Mesendoderm (in vitro differentiated cells): ENCODE data around the gene OPN4.

ENCODE experiments used
- DNase-seq: peaks from one replicate; pipeline ENCODE4 v3.0.0; 2013
- H2AK5ac ChIP-seq: 2 replicates; pipeline ENCODE4 v1.6.1; 2013; ENCODE audit warnings: low read length, inconsistent platforms
- H2BK120ac ChIP-seq: 2 replicates; pipeline ENCODE4 v1.6.1; 2013; ENCODE audit warnings: low read depth, mild to moderate bottlenecking, low read length, moderate library complexity, mixed read lengths
- H2BK15ac ChIP-seq: replicated peaks from 2 replicates; pipeline ENCODE4 v1.6.1; 2013; ENCODE audit warnings: low read depth, mild to moderate bottlenecking, moderate library complexity
- H2BK5ac ChIP-seq: 2 replicates; pipeline ENCODE4 v1.6.1; 2013; ENCODE audit warnings: low read length, inconsistent platforms
- H3K18ac ChIP-seq: 2 replicates; pipeline ENCODE4 v1.6.1; 2013; ENCODE audit warnings: mild to moderate bottlenecking, low read length, mixed read lengths
- H3K23ac ChIP-seq: one replicate; pipeline ENCODE4 v1.6.1; 2013; ENCODE audit warnings: low read length
- H3K27ac ChIP-seq: 2 replicates; pipeline ENCODE4 v1.5.1; 2013; ENCODE audit warnings: low read depth, mild to moderate bottlenecking, inconsistent platforms, low read length, moderate library complexity
- H3K27me3 ChIP-seq: 2 replicates; pipeline ENCODE4 v1.6.1; 2013; ENCODE audit warnings: low read length, control low read depth, mild to moderate bottlenecking, inconsistent platforms; ENCODE audit not compliant: insufficient read depth, poor library complexity
- H3K36me3 ChIP-seq: 2 replicates; pipeline ENCODE4 v1.6.1; 2013; ENCODE audit warnings: low read length, inconsistent platforms; ENCODE audit not compliant: control insufficient read depth, insufficient read depth
- H3K4ac ChIP-seq: one replicate; pipeline ENCODE4 v1.6.1; 2013; ENCODE audit warnings: low read depth, mild to moderate bottlenecking, low read length, moderate library complexity
- H3K4me1 ChIP-seq: 2 replicates; pipeline ENCODE4 v1.6.1; 2013; ENCODE audit warnings: low read depth, low read length, inconsistent platforms; ENCODE audit not compliant: control insufficient read depth
- H3K4me2 ChIP-seq: 2 replicates; pipeline ENCODE4 v1.6.1; 2013; ENCODE audit warnings: low read length
- H3K4me3 ChIP-seq: 2 replicates; pipeline ENCODE4 v1.5.1; 2013; ENCODE audit warnings: mild to moderate bottlenecking, low read length
- H3K56ac ChIP-seq: one replicate; pipeline ENCODE4 v1.6.1; 2013; ENCODE audit warnings: low read length
- H3K79me1 ChIP-seq: 2 replicates; pipeline ENCODE4 v1.6.1; 2013; ENCODE audit warnings: low read length, inconsistent platforms
- H3K79me2 ChIP-seq: 2 replicates; pipeline ENCODE4 v1.6.1; 2013; ENCODE audit warnings: mild to moderate bottlenecking, low read length; ENCODE audit not compliant: control insufficient read depth, insufficient read depth
- H3K9ac ChIP-seq: 2 replicates; pipeline ENCODE4 v1.6.1; 2013; ENCODE audit warnings: low read length, inconsistent platforms
- H4K5ac ChIP-seq: one replicate; pipeline ENCODE4 v1.6.1; 2013; ENCODE audit warnings: low read length
- H4K8ac ChIP-seq: one replicate; pipeline ENCODE4 v1.6.1; 2013; ENCODE audit warnings: low read depth, mild to moderate bottlenecking, control low read depth, low read length, moderate library complexity
- WGBS: extraction: QIAGEN DNeasy Blood & Tissue Kit; methylation state at CpG from one replicate; pipeline ENCODE4 v1.1.7; 2013; ENCODE audit warnings: low lambda C conversion rate, missing lambda C conversion rate; ENCODE audit not compliant: insufficient coverage; ENCODE audit errors: extremely low coverage; 5-methylcytosine and 5-hydroxymethylcytosine counted together

OPN4 gene

GRCh38 chr10:86712317-86712707 lies 58.0 kb downstream of the OPN4 start:
- Histone ChIP-seq H3K79me2 (no peaks in the 10 kb centered on the region), H3K23ac (peak overlapping the region; percentile 95), H3K4me2 (peak overlapping the region; percentile 85), H3K4me1 (peaks cover 13% of the 10 kb centered on the region), H2BK5ac (peak overlapping the region; percentile 74), H2BK15ac (no peak overlapping the region), H3K36me3 (no peaks in the 10 kb centered on the region), H3K27me3 (no peaks in the 10 kb centered on the region), H3K4me3 (peak overlapping the region; percentile 51), H3K4ac (no peak overlapping the region), H2AK5ac (no peak overlapping the region), H3K79me1 (no peaks in the 10 kb centered on the region), H3K56ac (peak overlapping the region; percentile 95), H4K5ac (no peak overlapping the region), H3K9ac (peak overlapping the region; percentile 85), H3K18ac (peak overlapping the region; percentile 94), H3K27ac (peak overlapping the region; percentile 93), H4K8ac (no peak overlapping the region), H2BK120ac (no peak overlapping the region)
- WGBS, result no CpG with 5 or more reads among the region's 9 CpGs
- peak; percentile 76 for DNase-seq

GRCh38 chr10:86715156-86715795 lies 60.9 kb downstream of the OPN4 start:
- no peak overlapping the region for H2BK120ac ChIP-seq
- no peaks in the 10 kb centered on the region for H3K27me3 ChIP-seq
- H3K56ac ChIP-seq, result peak overlapping the region; percentile 45
- H3K79me2 ChIP-seq, result no peaks in the 10 kb centered on the region
- no peaks in the 10 kb centered on the region for H3K79me1 ChIP-seq
- H3K9ac ChIP-seq, result peak overlapping the region; percentile 3
- no peak overlapping the region for H3K4ac ChIP-seq
- no CpG with 5 or more reads among the region's 6 CpGs for WGBS
- no peak overlapping the region for H2BK15ac ChIP-seq
- H3K36me3 ChIP-seq, result no peaks in the 10 kb centered on the region
- no peak overlapping the region for H3K4me2 ChIP-seq
- H3K4me3 ChIP-seq, result no peak overlapping the region
- peaks cover 11% of the 10 kb centered on the region for H3K4me1 ChIP-seq
- no peak for DNase-seq
- no peak overlapping the region for H4K8ac ChIP-seq
- no peak overlapping the region for H2BK5ac ChIP-seq
- no peak overlapping the region for H3K27ac ChIP-seq
- H4K5ac ChIP-seq, result no peak overlapping the region
- no peak overlapping the region for H2AK5ac ChIP-seq
- no peak overlapping the region for H3K18ac ChIP-seq
- no peak overlapping the region for H3K23ac ChIP-seq

DNA sequence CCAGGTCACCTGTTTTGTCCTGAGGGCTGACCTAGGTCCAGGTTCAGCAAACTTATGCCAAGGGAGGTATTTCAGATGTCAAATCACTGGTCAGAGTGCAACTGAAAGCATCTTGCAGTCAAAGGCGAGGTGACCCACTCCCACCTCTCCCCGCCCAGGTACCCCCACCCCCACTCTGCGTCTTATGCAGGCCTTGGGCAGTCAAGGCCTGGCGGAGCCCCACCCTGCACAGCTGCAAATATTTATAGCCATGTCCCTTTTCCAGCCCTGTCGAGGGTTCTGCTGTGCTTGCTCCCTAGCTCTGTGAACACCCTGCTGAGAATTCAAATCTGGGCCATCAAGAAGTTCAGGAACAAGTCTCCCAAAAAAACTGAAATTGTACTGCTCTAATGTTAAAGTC lies 61.5 kb downstream of the OPN4 start:
- Histone ChIP-seq H3K4me1 (peaks cover 8% of the 10 kb centered on the region), H2BK120ac (no peak overlapping the region)
- no CpG with 5 or more reads among the region's 5 CpGs for WGBS

More for the DNA sequence above, 61.5 kb downstream of the OPN4 start:
- no peak for DNase-seq
- no peaks in the 10 kb centered on the region for H3K79me1 ChIP-seq
- H3K56ac ChIP-seq, result no peak overlapping the region
- no peak overlapping the region for H3K27ac ChIP-seq
- no peak overlapping the region for H2AK5ac ChIP-seq
- no peaks in the 10 kb centered on the region for H3K27me3 ChIP-seq
- no peaks in the 10 kb centered on the region for H3K36me3 ChIP-seq
- no peak overlapping the region for H3K9ac ChIP-seq
- H3K23ac ChIP-seq, result no peak overlapping the region
- H3K18ac ChIP-seq, result no peak overlapping the region
- no peak overlapping the region for H4K5ac ChIP-seq
- H4K8ac ChIP-seq, result no peak overlapping the region
- H2BK5ac ChIP-seq, result no peak overlapping the region
- no peak overlapping the region for H3K4me3 ChIP-seq
- no peak overlapping the region for H3K4me2 ChIP-seq
- no peaks in the 10 kb centered on the region for H3K79me2 ChIP-seq
- no peak overlapping the region for H2BK15ac ChIP-seq
- H3K4ac ChIP-seq, result no peak overlapping the region
